Activated CD4-positive, alpha-beta T cell treated with anti-CD3 and anti-CD28 coated beads, Interleukin-2, amount 50 U/mL, for 4 hours (primary cell): Measurements from ENCODE around the gene CTDSPL.
A peak's percentile ranks its signal among the peaks of the same experiment; 100 is the strongest.
"Not testable (repeated sequence)": the region's sequence is repeated elsewhere in the genome, so short reads cannot be mapped to it uniquely, and the experiment has no call there.

Experiments used
- DNase-seq, 2 experiments: peaks; one replicate each; pipeline ENCODE4 v3.0.0-alpha.2; 2020

Gene CTDSPL

DNA sequence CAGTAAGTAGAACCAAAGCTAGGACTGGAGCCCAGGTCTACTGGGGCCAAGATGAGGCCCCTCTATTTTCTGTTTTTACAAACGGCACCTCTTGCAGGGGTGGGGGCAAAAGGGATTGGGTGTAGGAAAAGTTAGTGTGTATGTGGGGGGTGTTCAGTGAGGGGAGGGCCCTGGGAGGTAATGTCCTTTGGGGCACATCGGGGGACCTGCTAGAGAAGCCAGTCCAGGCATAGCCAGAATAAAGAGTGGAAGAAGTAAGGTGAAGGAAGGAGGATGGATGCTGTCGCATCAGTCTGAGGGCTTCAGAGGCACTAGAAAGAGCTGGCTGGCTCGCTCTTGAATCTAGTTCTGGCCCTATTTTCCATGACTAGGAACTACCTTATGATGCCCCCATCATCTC lies 165.2 kb downstream of the CTDSPL start:
- no peak for DNase-seq

DNA sequence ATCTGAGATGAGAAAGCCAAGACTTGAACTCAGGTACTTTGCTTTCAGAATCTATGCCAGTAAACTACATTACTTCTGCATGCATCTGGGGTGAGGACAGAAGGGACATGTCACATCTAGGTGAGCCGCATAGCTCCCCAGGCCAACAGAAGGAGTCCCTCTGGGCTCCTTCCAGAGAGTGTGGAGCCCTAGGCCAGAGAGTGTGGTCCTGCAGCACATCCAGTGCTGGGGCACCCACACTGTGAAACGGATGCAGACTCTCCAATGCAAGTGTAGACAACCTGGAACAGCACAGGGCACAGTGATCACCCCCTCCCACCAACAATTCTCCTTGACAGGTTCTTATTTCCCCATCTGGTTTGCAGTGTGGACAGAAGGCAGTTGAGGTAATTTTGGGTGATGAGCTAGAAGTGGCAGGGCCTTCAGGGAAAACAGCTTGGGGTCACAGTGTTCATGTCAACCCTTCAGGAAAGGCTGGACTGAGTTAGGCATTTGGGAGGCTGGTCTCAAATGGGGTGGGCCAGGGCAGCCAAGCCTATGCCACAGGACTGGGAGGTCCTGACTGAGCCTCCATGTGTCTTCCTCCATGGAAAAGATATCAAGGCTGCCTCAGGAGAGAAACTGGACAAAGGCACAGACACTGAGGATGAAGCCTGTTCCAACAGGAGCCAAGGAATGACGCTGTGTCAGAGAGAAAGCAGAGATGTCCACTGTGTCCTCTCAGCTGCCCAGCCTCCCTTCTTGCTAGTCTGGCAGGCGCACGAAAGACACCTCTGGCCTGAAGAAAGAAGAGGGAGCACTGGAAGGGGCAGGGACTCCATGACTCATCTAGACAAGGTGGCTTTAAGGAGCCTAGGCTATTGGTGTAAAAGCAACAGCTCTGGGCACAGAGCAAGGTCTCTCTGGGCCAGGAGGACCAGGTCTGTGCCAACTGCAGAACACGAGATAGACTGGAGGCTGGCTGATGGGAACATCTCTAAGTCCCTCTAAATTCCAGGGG lies 166.1 kb downstream of the CTDSPL start:
- no peak for DNase-seq

DNA sequence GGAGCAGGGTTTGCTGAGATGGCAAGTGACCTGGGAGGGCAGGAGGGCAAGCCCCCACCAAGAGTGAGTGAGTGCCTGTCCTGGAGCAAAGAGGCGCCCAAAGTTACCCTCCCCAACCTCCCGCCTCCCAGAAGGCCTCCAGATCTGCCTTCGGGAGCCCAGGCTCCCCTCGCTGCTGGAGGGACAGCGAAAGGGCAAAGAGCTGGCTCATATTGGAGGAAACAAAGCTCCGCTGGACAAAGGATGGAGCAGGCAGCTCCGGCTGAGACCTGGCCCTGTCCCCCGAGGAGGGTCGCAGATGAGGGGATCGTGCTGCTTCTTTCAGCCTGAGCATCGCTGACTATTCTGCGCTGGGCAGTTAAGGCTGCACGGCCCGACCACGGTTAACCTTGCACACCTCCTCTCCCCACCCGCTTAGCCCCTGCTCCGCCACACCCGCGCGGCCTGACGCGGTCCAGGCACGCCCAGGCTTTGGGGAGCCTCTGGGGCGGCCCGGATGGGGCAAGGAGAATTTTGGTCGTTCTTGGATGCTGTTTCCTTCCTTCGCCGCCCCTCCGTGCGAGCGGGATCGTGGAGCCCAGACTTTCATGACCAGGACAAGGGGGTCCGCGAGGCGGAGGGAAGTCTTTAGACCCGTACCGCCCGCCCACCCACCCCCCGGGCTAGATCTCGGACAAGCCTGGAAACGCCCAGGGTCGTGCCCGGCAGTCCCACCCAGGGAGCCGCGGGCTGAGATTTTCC lies 167.1 kb downstream of the CTDSPL start:
- no peak for DNase-seq

DNA sequence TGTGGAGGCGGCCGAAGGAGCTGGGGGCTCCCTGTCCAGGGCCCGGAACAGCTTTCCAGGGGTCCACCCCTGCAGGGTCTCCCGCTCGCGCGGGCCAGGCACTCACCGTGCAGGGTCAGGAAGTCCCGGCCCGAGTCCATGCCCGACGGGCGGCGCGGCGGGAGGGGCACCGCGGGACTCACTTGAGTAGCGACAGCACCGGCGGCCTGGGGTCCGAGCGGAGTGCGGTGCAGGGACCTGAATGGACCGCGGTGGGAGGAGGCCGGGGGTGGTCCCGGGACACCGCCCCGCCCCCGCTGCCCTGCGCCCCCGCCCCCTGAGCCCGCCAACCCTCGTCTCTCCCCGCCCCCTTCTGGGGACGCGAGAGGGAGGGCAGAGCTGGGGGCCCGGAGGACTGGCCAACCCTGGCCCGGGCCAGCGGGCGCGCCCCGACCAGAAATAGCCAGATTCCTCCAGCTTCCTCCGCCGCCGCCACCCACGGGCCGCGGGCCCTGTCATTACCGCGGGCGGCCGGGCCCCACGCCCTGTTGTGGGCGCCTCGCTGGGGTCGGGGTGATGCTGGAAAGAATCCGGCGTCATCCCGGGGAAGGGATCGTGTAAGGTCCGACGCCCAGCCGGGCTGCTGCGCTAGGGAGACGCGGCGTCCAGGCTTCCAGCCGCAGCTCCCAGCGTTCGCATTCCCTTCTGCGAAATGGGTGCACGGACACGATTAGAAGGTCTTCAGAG lies 167.9 kb downstream of the CTDSPL start, which contains the start of gene PLCD1:
PLCD1 (minus strand) TSS at position 243 of the 726 bp plus-strand sequence; CDS start at position 140, 103 bp downstream.
- DNase-seq, result peak in 1 of 2 experiments; percentile 21

DNA sequence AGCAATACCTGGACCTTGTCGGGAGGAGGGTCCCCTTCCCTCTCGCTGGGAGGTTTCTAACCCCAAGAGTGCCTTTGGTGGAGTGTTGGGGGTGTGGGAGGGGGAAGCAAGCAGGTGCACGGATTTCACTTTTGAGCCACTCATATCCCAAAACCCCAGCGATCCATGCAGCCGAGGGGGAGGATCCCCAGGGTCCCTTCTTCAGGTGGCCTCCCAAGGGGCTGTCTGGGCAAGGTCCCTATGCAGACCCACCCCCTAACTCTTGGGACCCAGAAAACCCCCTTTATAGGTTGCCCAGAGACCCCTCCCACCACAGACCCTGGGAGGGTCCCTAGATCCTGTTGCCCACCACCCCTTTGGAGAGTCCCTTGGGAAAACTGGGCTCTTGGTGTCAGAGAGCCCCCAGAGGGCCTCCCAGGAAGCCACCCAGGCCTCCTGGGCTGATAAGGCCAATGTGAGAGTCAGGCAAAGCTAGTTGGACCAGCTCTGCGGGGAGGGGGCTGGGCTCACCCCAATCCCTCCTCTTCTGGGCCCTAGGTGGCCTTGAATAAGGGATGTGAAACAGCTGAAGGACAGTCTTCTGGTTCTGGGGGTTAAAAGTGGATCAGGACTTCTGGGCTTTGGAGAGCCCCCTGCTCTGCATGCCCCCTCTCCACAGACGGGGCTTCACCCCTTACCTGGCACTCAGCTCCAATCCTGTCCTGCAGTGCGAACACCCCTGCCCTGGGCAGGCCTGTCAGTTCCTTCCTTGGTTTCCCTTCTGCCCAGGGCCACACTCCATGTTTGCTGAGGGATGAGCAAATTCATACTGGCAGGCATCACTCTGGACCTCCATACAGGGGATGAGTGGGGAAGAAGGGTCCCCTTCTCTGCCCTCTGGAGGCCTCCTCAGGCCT lies 168.7 kb downstream of the CTDSPL start:
- no peak for DNase-seq

DNA sequence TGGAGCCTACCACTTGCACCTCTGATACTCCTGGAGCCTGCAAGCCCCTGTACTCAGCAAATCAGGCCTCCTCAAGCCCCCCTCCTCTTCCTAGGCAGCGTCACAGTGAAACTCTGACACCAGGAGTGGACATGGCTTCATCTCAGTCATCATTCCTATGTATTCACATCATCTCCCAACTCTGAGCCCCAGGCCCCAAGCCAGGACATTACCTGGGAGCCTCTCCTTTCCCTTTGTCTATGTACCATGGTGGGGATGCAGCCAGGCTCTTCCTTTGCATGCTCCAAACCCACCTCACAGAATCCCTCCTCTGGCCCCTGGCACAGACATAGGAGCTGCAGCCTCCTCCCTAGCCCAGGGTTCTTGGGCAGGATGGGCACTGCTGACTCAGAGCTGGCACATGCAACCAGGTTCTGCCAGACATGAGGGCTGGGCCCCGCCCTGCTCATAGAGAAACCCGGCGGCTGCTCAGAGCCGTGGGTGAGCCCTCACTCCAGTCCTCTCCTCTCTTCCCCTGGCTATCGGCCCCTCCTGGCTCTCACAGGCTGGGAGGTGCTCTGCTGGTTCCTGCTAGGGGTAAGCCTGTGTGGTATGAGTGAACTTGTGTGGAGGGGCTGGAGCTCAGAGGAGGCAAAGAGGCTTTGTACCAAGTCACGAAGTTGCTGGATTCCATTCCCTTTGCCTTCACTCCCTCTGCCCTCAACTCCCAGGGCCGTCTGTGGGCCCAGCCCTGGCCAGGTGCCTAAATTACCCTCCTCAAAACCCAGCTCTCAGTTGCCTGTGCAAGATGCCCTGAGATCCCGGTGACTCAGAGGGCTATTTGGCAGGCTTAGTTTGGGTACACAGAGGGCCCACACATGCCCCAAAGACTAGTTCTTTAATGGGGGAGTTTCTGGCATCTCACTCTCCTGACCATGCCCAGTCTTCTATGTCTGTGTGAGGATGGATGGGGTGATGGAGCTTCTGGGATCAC lies 169.6 kb downstream of the CTDSPL start:
- DNase-seq, result peak; percentile 55 to 62

DNA sequence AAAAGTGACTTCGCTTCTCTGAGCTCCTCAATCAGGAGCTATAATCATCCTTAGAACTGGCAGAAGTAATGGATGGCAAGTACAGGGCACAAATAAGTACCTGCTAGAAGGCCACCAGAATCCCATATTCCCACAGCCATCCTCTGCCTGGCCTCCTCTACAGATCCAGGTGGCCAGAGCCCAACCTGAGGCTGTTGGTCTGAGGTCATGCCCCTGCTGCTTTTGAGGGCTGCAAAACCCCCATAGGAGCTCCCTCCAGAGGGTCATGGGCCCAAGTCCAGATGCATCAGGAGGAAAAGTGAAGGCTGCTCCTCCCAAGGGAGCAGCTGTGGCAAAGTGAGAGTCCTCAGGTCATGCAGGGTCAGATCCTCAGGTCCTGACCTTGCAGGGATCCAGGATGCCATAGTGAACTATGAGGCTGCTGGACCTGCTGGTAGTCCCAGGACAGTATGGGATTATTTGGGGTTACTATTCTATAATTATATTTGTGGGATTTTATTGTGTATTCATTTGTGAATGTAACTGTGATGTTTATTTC lies 170.7 kb downstream of the CTDSPL start:
- no peak for DNase-seq

DNA sequence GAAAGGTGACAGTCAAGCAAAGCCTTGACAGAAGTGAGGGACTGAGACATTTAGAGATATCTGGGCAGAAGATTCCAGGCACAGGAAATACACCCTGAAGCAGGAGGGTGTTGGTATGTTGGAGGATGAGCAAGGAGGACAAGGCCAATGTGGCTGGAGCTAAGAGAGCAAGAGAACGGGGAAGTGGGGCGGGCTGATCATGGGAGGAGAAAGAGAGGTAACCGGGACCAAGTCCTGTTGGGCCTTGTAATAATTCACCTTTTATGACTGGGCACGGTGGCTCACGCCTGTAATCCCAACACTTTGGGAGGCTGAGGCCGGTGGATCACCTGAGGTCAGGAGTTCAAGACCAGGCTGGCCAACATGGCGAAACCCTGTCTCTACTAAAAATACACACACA lies 171.9 kb downstream of the CTDSPL start:
- not testable (repeated sequence) for DNase-seq
